Fibroblast of lung (primary cell): ENCODE measurements around the gene TESMIN. TPM values are rescaled to one million over a fixed set of nuclear protein-coding genes. Genes with fewer than 3 reads are reported as not detected.

Experiments used
- DNase-seq, 2 donors: peaks; one replicate each; pipeline versions ENCODE4 v3.0.0 to v3.0.0-alpha.2; 2010; ENCODE audit warnings: low read depth in 2 of 2
- H2AFZ ChIP-seq: 2 replicates; pipeline ENCODE4 v1.5.1; 2012; ENCODE audit warnings: low read length, control low read depth, inconsistent platforms
- H3K27ac ChIP-seq: 2 replicates; pipeline ENCODE4 v1.5.1; 2011; ENCODE audit warnings: low read length, control low read depth; ENCODE audit not compliant: insufficient read depth
- H3K27me3 ChIP-seq: 2 replicates; pipeline ENCODE4 v1.5.1; 2011; ENCODE audit warnings: mild to moderate bottlenecking, low read length; ENCODE audit not compliant: control insufficient read depth, insufficient read depth
- H3K36me3 ChIP-seq: 2 replicates; pipeline ENCODE4 v1.5.1; 2011; ENCODE audit warnings: low read length; ENCODE audit not compliant: control insufficient read depth, insufficient read depth
- H3K4me1 ChIP-seq: 2 replicates; pipeline ENCODE4 v1.5.1; 2011; ENCODE audit warnings: low read length; ENCODE audit not compliant: control insufficient read depth, insufficient read depth; ENCODE audit errors: extremely low read depth
- H3K4me2 ChIP-seq: 2 replicates; pipeline ENCODE4 v1.5.1; 2011; ENCODE audit warnings: low read length, control low read depth; ENCODE audit not compliant: insufficient read depth; ENCODE audit errors: extremely low read depth
- H3K4me3 ChIP-seq, 4 experiments: fragments of 200-600 bp in 1 of 4; sonication (generic) in 1 of 4; replicated peaks in 1 of 4; 2 replicates each; pipeline ENCODE4 v1.5.1; 2011 to 2016; ENCODE audit warnings: low read length in 4 of 4, low read depth in 3 of 4, mild to moderate bottlenecking in 3 of 4, control low read depth in 2 of 4, inconsistent platforms in 1 of 4, mixed read lengths in 1 of 4; ENCODE audit not compliant: insufficient read depth in 1 of 4; ENCODE audit errors: control extremely low read depth in 1 of 4
- H3K79me2 ChIP-seq: 2 replicates; pipeline ENCODE4 v1.5.1; 2012; ENCODE audit warnings: mild to moderate bottlenecking, low read length, inconsistent platforms; ENCODE audit not compliant: control insufficient read depth, insufficient read depth
- H3K9ac ChIP-seq: 2 replicates; pipeline ENCODE4 v1.5.1; 2011; ENCODE audit warnings: mild to moderate bottlenecking, low read length, control low read depth; ENCODE audit not compliant: insufficient read depth
- H3K9me3 ChIP-seq: 2 replicates; pipeline ENCODE4 v1.5.1; 2012; ENCODE audit warnings: low read depth, low read length; ENCODE audit not compliant: control insufficient read depth, insufficient read depth
- H4K20me1 ChIP-seq: 2 replicates; pipeline ENCODE4 v1.5.1; 2011; ENCODE audit warnings: low read length; ENCODE audit not compliant: control insufficient read depth, insufficient read depth; ENCODE audit errors: extremely low read depth
- EZH2 ChIP-seq: IDR thresholded peaks from 2 replicates; pipeline ENCODE4 v1.5.1; 2012; ENCODE audit warnings: low read length, control low read depth, mild to moderate bottlenecking; ENCODE audit errors: missing control alignments
- polyA plus RNA-seq, 2 donors: library from polyadenylated mRNA; depleted of rRNA in 1 of 2; stranded (reverse) in 1 of 2; unstranded in 1 of 2; fragments of >200 nt; gene quantifications; 2 replicates each; pipeline ENCODE4 v1.2.1, GENCODE V29; 2011 to 2012; ENCODE audit warnings: missing spikeins in 1 of 2
- total RNA-seq: library from RNA; depleted of rRNA; stranded (reverse); fragments of >200 nt; gene quantifications from 2 replicates; pipeline ENCODE4 v1.2.1, GENCODE V29; 2014
- TF ChIP-seq, protein P1 (sequence below), 2 donors: IDR thresholded peaks in 1 of 2; conservative IDR thresholded peaks in 1 of 2; 1 replicate in 1 of 2; 2 replicates in 1 of 2; pipeline ENCODE4 v1.5.1; 2011 to 2012; ENCODE audit warnings: low read length in 2 of 2, control low read depth in 1 of 2, inconsistent platforms in 1 of 2, low read depth in 1 of 2, mild to moderate bottlenecking in 1 of 2

TESMIN gene
- total and polyA plus RNA-seq, 2 donors (not counting 1 experiment from before 2014, with no cell fraction given), result 0.70 to 2.0 TPM

DNA sequence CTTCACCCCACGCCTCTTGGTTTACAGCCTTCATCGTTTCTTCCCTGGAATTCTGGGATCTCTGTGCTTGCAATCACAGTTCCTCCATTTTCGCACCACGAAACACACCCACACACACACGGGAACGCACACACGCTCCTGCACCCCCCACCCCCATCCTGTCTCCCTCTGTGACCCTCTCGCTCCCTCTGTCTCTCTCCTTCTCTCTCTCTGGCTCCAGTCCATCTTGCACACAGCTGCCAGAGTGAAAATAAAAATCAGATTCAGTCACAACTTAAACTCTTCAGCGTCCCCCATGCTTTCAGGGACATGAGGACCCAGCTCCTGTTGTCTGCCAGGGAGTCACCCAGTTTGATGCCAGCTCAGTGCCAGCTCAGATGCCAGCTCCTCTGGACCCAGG lies 64.0 kb downstream of the TESMIN start:
- H3K9me3 ChIP-seq, result no peaks in the 10 kb centered on the region
- H3K79me2 ChIP-seq, result no peaks in the 10 kb centered on the region
- H3K4me1 ChIP-seq, result no peaks in the 10 kb centered on the region
- H3K27me3 ChIP-seq, result peaks cover 10% of the 10 kb centered on the region
- H3K4me2 ChIP-seq, result no peak overlapping the region
- no peaks in the 10 kb centered on the region for H3K36me3 ChIP-seq
- H3K27ac ChIP-seq, result no peak overlapping the region
- no peak overlapping the region for H3K4me3 ChIP-seq
- H2AFZ ChIP-seq, result no peak overlapping the region
- H3K9ac ChIP-seq, result no peak overlapping the region
- no peak for DNase-seq
- no peaks in the 10 kb centered on the region for H4K20me1 ChIP-seq
- TF ChIP-seq, protein P1, sequence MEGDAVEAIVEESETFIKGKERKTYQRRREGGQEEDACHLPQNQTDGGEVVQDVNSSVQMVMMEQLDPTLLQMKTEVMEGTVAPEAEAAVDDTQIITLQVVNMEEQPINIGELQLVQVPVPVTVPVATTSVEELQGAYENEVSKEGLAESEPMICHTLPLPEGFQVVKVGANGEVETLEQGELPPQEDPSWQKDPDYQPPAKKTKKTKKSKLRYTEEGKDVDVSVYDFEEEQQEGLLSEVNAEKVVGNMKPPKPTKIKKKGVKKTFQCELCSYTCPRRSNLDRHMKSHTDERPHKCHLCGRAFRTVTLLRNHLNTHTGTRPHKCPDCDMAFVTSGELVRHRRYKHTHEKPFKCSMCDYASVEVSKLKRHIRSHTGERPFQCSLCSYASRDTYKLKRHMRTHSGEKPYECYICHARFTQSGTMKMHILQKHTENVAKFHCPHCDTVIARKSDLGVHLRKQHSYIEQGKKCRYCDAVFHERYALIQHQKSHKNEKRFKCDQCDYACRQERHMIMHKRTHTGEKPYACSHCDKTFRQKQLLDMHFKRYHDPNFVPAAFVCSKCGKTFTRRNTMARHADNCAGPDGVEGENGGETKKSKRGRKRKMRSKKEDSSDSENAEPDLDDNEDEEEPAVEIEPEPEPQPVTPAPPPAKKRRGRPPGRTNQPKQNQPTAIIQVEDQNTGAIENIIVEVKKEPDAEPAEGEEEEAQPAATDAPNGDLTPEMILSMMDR (conservative IDR thresholded peaks at IDR 0.05 in 1 of 2, IDR thresholded peaks at IDR 0.05 in 1 of 2; ENCODE audit: low read depth in 1 of 2, low read length in 2 of 2), result no peak
- TF ChIP-seq EZH2, result no peak

DNA sequence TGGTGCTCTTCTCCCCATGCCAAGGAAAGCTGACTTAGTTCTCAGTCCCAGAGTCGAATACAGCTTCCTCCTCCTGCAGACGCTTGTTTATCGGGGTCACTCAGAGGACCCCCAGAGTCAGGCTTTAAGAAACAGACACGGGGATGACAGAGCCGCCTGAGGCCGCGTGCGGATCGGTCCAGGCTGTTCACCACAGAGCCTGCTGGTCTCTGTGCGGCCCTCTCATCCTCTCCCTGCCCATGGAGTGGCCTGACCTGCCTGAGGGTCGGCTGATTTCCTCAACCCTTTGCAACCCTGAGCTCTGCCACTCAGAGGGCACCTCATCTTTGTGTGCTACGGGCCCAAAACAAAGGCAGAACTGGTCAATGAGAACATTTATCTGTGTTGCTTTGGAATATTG lies 64.8 kb downstream of the TESMIN start:
- Histone ChIP-seq H3K27ac (no peak overlapping the region), H3K79me2 (no peaks in the 10 kb centered on the region), H3K9me3 (no peaks in the 10 kb centered on the region), H3K4me1 (no peaks in the 10 kb centered on the region), H2AFZ (no peak overlapping the region), H3K4me3 (no peak overlapping the region), H3K4me2 (no peak overlapping the region), H3K27me3 (peaks cover 10% of the 10 kb centered on the region), H3K9ac (no peak overlapping the region), H3K36me3 (no peaks in the 10 kb centered on the region), H4K20me1 (no peaks in the 10 kb centered on the region)
- TF ChIP-seq, protein P1 (conservative IDR thresholded peaks at IDR 0.05 in 1 of 2, IDR thresholded peaks at IDR 0.05 in 1 of 2; ENCODE audit: low read depth in 1 of 2, low read length in 2 of 2), result no peak
- TF ChIP-seq EZH2, result no peak
- DNase-seq, result no peak

DNA sequence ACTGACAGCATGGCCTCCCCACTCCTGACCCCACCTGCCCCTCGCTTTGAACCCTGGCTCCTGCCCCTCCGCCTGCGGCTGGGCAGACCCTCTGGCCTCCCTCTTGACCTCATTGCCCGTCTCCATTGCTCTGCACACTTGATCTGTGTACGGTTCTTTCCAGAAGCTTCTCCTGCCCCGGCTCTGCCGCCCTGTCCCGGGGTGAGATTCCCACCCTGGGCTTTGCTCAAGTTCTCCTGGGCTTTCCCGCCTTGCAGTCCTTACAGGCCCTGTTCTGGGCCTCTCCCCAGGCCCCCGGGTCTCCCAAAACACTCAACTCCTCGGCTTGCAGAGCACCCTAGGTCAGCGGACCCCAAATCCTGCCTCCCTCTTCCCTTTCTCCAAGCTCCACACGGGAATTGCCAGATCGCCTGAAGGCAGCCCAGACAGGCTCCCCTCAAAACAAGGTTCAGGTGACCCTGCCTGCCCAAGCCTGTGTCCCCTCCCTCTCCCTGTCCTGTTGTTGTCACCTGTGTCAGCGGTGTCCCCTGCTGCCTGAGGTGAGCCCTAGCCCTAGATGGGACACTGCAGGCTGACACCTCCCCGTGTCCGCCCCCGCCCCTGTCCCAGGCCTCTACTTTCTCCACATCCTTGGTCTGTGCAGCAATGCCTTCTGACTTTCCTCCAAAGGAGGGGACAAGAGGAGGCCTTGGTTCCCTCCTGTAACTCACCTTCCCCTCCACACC lies 65.5 kb downstream of the TESMIN start:
- Histone ChIP-seq H3K27ac (no peak overlapping the region), H3K36me3 (no peaks in the 10 kb centered on the region), H3K4me1 (no peaks in the 10 kb centered on the region), H3K27me3 (peaks cover 10% of the 10 kb centered on the region), H3K9ac (no peak overlapping the region), H3K4me3 (no peak overlapping the region), H4K20me1 (no peaks in the 10 kb centered on the region), H3K9me3 (no peaks in the 10 kb centered on the region), H3K79me2 (no peaks in the 10 kb centered on the region), H2AFZ (no peak overlapping the region), H3K4me2 (no peak overlapping the region)
- DNase-seq, result no peak
- TF ChIP-seq, protein P1 (conservative IDR thresholded peaks at IDR 0.05 in 1 of 2, IDR thresholded peaks at IDR 0.05 in 1 of 2; ENCODE audit: low read depth in 1 of 2, low read length in 2 of 2), result no peak
- TF ChIP-seq EZH2, result no peak
